Sigmoid colon (tissue), 7 donors: ENCODE results near the gene LRRC8D. TPM values are rescaled to one million over a fixed set of nuclear protein-coding genes. Genes with fewer than 3 reads are reported as not detected.

Experiments
- DNase-seq: peaks from one replicate; pipeline ENCODE4 v3.0.0-alpha.2; 2019
- H3K27ac ChIP-seq, 4 donors: fragments of 200-600 bp; sonication (generic); one replicate each; pipeline ENCODE4 v1.5.1; 2016 to 2019; ENCODE audit warnings: mild to moderate bottlenecking in 1 of 4
- H3K27me3 ChIP-seq, 3 donors: fragments of 200-600 bp; sonication (generic); one replicate each; pipeline ENCODE4 v1.5.1; 2019; ENCODE audit warnings: mild to moderate bottlenecking in 1 of 3
- H3K36me3 ChIP-seq, 4 donors: fragments of 200-600 bp; sonication (generic); one replicate each; pipeline ENCODE4 v1.5.1; 2016 to 2019
- H3K4me1 ChIP-seq, 4 donors: fragments of 200-600 bp; sonication (generic); one replicate each; pipeline ENCODE4 v1.5.1; 2017 to 2019
- H3K4me3 ChIP-seq, 4 donors: fragments of 200-600 bp; sonication (generic); one replicate each; pipeline ENCODE4 v1.5.1; 2017 to 2019; ENCODE audit warnings: mild to moderate bottlenecking in 2 of 4, moderate library complexity in 1 of 4
- H3K9me3 ChIP-seq, 4 donors: fragments of 200-600 bp in 3 of 4; sonication (generic) in 3 of 4; one replicate each; pipeline versions ENCODE4 v1.5.1 to v1.6.1; 2013 to 2019
- EP300 ChIP-seq, 4 donors: sonication (generic); formaldehyde crosslinking; IDR thresholded peaks; one replicate each; pipeline ENCODE4 v1.6.1; 2017; ENCODE audit warnings: antibody characterized with exemption in 4 of 4
- POLR2A ChIP-seq, 2 donors: fragments of 450-650 bp; IDR thresholded peaks; one replicate each; pipeline ENCODE4 v1.6.1; 2016; ENCODE audit warnings: antibody characterized with exemption in 2 of 2, mild to moderate bottlenecking in 2 of 2, moderate library complexity in 2 of 2
- POLR2AphosphoS5 ChIP-seq, 4 donors: sonication (generic); formaldehyde crosslinking; IDR thresholded peaks; one replicate each; pipeline ENCODE4 v1.6.1; 2017; ENCODE audit warnings: antibody characterized with exemption in 4 of 4
- WGBS, 2 donors: extraction: QIAGEN DNeasy Blood & Tissue Kit; methylation state at CpG; one replicate each; pipeline ENCODE4 v1.1.7; 2013; 5-methylcytosine and 5-hydroxymethylcytosine counted together
- intact Hi-C: fragments of 100-400 bp; cut with DNase I; formaldehyde crosslinking; loops from one replicate; pipeline ENCODE4 v1.15.1; 2023
- polyA plus RNA-seq, 3 donors: library from polyadenylated mRNA; stranded (reverse); fragments of 200-250 nt; gene quantifications; one replicate each; pipeline ENCODE4 v1.2.3, GENCODE V29; 2013
- total RNA-seq, 4 donors: library from RNA; depleted of rRNA; stranded (reverse); fragments of >200 nt; gene quantifications; one replicate each; pipeline ENCODE4 v1.1.0, GENCODE V29; 2016
- TF ChIP-seq, protein P1 (sequence below), 4 experiments: fragments of 450-650 bp in 3 of 4; fragments of 200-600 bp in 1 of 4; IDR thresholded peaks; one replicate each; pipeline ENCODE4 v1.5.1; 2016 to 2019; ENCODE audit warnings: antibody characterized with exemption in 4 of 4, mild to moderate bottlenecking in 3 of 4, moderate library complexity in 2 of 4
- donor health status: healthy with polysubstance abuse.
- donor health status: Bipolar disorder and iron deficiency.
- donor health status: healthy.

Gene LRRC8D
- total and polyA plus RNA-seq, 7 donors: 6.0 to 21.2 (median 9.3) TPM

- no peak for DNase-seq
- Histone ChIP-seq H3K27ac (no peak overlapping the region), H3K9me3 (no peaks in the 10 kb centered on the region), H3K4me3 (no peak overlapping the region), H3K4me1 (peaks cover 0 to 29% (median 18%) of the 10 kb centered on the region in 4 donors), H3K27me3 (no peaks in the 10 kb centered on the region), H3K36me3 (no peaks in the 10 kb centered on the region)
- TF ChIP-seq EP300 (IDR thresholded peaks at IDR 0.05) (no peak), POLR2AphosphoS5 (IDR thresholded peaks at IDR 0.05) (no peak), POLR2A (IDR thresholded peaks at IDR 0.05) (no peak)
- TF ChIP-seq, protein P1, sequence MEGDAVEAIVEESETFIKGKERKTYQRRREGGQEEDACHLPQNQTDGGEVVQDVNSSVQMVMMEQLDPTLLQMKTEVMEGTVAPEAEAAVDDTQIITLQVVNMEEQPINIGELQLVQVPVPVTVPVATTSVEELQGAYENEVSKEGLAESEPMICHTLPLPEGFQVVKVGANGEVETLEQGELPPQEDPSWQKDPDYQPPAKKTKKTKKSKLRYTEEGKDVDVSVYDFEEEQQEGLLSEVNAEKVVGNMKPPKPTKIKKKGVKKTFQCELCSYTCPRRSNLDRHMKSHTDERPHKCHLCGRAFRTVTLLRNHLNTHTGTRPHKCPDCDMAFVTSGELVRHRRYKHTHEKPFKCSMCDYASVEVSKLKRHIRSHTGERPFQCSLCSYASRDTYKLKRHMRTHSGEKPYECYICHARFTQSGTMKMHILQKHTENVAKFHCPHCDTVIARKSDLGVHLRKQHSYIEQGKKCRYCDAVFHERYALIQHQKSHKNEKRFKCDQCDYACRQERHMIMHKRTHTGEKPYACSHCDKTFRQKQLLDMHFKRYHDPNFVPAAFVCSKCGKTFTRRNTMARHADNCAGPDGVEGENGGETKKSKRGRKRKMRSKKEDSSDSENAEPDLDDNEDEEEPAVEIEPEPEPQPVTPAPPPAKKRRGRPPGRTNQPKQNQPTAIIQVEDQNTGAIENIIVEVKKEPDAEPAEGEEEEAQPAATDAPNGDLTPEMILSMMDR (IDR thresholded peaks at IDR 0.05): no peak
- intact Hi-C loops: no loop called here
- WGBS, 2 donors: 70 to 81% methylated on average over 8 of the region's 8 CpGs
These were observed 122.2 kb downstream of the LRRC8D start for GRCh38 chr1:89942825-89943658.

DNA sequence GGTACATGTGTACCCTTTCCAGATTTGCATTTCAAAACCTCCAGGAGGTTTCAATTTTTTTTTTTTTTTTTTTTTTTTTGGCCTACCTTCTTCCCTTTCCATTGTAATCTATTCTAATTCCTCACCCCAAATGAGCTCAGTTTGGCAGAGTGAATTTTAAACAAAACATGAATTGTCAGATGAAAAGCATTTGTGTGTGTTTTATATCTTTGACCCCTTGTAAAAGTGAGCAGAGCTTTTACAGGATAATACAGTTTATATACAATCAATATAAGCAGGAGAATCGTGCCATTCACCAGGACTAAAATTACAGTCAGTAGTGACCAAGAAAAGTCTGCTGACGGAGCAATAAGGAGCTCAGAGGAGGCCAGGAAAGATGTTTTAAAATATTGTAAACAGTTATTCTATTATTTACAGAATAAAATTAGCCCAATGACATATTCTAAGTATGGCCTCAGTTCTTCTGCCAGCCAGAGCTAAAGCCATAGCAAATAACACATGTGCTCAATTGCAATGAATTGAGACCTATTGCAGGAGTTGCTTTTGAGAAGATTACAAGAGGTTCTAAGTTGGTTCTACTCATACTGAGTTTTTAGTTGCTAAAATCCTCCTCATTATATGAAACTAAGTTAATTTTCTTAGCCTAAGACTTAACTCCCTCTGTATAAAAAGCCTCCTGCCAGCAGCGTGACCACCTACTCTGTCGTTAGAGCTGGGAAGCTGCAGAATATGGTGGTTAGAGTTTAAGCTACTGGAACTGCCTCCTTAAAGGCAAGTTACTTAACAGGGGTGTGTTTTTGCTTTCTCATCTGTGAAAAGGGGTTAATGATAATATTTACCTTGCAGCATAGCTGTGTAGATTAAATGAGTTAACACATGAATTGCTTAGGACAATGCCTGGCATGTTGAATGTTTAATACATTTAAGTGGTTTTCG, 123.3 kb downstream of the LRRC8D start:
- intact Hi-C loops: no loop called here
- 42 to 64% methylated on average over 5 of the region's 5 CpGs for WGBS, 2 donors
- no peak overlapping the region for H3K27ac ChIP-seq
- TF ChIP-seq POLR2AphosphoS5 (IDR thresholded peaks at IDR 0.05): peak in 2 of 4 donors; percentile 2 to 49
- TF ChIP-seq, protein P1 (IDR thresholded peaks at IDR 0.05): no peak
- no peak overlapping the region for H3K4me3 ChIP-seq
- H3K27me3 ChIP-seq: no peaks in the 10 kb centered on the region
- DNase-seq: no peak
- no peaks in the 10 kb centered on the region for H3K9me3 ChIP-seq
- no peaks in the 10 kb centered on the region for H3K36me3 ChIP-seq
- H3K4me1 ChIP-seq: peaks cover 0 to 22% (median 16%) of the 10 kb centered on the region in 4 donors

GRCh38 chr1:89945852-89946476, 125.1 kb downstream of the LRRC8D start:
- H3K9me3 ChIP-seq: no peaks in the 10 kb centered on the region
- 83 to 86% methylated on average over 5 of the region's 5 CpGs for WGBS, 2 donors
- no peaks in the 10 kb centered on the region for H3K36me3 ChIP-seq
- DNase-seq: no peak
- no peaks in the 10 kb centered on the region for H3K27me3 ChIP-seq
- no peak overlapping the region for H3K4me3 ChIP-seq
- no peak overlapping the region for H3K27ac ChIP-seq
- peaks cover 0 to 22% (median 16%) of the 10 kb centered on the region in 4 donors for H3K4me1 ChIP-seq
- intact Hi-C loops: no loop called here
- TF ChIP-seq, protein P1 (IDR thresholded peaks at IDR 0.05): no peak
- no peak for TF ChIP-seq POLR2A (IDR thresholded peaks at IDR 0.05)
- TF ChIP-seq EP300 (IDR thresholded peaks at IDR 0.05): no peak
- no peak for TF ChIP-seq POLR2AphosphoS5 (IDR thresholded peaks at IDR 0.05)

GRCh38 chr1:89946532-89946931, 125.7 kb downstream of the LRRC8D start:
- H3K27me3 ChIP-seq: no peaks in the 10 kb centered on the region
- H3K4me1 ChIP-seq: peaks cover 0 to 22% (median 16%) of the 10 kb centered on the region in 4 donors
- 39 to 43% methylated on average over 1 of the region's 1 CpG for WGBS, 2 donors
- H3K27ac ChIP-seq: no peak overlapping the region
- TF ChIP-seq POLR2AphosphoS5 (IDR thresholded peaks at IDR 0.05) (no peak), EP300 (IDR thresholded peaks at IDR 0.05) (no peak), POLR2A (IDR thresholded peaks at IDR 0.05) (no peak)
- TF ChIP-seq, protein P1 (IDR thresholded peaks at IDR 0.05): no peak
- intact Hi-C loops: no loop called here
- no peaks in the 10 kb centered on the region for H3K9me3 ChIP-seq
- H3K4me3 ChIP-seq: no peak overlapping the region
- H3K36me3 ChIP-seq: no peaks in the 10 kb centered on the region
- no peak for DNase-seq
